SK-N-SH (cell line): ENCODE data around the gene NUP62CL.

Experiments
- CTCF ChIP-seq: fragments of 200-600 bp; sonication (generic); IDR thresholded peaks from 2 replicates; pipeline ENCODE4 v1.6.1; 2017; ENCODE audit warnings: antibody characterized with exemption, mild to moderate bottlenecking, moderate library complexity
- EP300 ChIP-seq, 2 experiments: IDR thresholded peaks; 2 replicates each; pipeline versions ENCODE4 v1.4.0 to v1.6.1; 2012; ENCODE audit warnings: borderline replicate concordance in 1 of 2, low read depth in 1 of 2, low read length in 1 of 2

GRCh38 chrX:107205770-107206696, at the start of gene NUP62CL, which contains the start of gene DNAAF6:
- TF ChIP-seq EP300 (IDR thresholded peaks at IDR 0.05; ENCODE audit: borderline replicate concordance in 1 of 2, low read depth in 1 of 2, low read length in 1 of 2) (no peak), CTCF (no peak)
